IMR-90 (cell line): ENCODE data around the gene POMT2. TPM values are rescaled to one million over a fixed set of nuclear protein-coding genes. Genes with fewer than 3 reads are reported as not detected.

Experiments used
- ATAC-seq: fragments of 200-7000 bp; cut with Tn5 transposase; 2 replicates; pipeline ENCODE4 v1.9.1; 2020; ENCODE audit warnings: low read depth, mild to moderate bottlenecking, moderate library complexity
- BruUV-seq: library from RNA; stranded (reverse); fragments of 400-500 nt; replicated peaks from 2 replicates; lab custom pipeline; 2021; lab: Mats Ljungman, UMichigan
- CTCF ChIA-PET: fragments of 300-600 bp; formaldehyde crosslinking; extraction: SDS; loops from one replicate; lab custom pipeline; 2021; ENCODE audit warnings: antibody characterized with exemption; lab: Yijun Ruan, JAX
- POLR2A ChIA-PET: fragments of 300-600 bp; sonication (Branson Sonifier 250); formaldehyde crosslinking; loops from one replicate; lab custom pipeline; 2022; ENCODE audit warnings: antibody characterized with exemption; ENCODE audit not compliant: unreplicated experiment; lab: Charles Lee
- DNase-seq: peaks from one replicate; pipeline ENCODE4 v3.0.0; 2013
- H2AFZ ChIP-seq: replicated peaks from 2 replicates; pipeline ENCODE3; 2013; ENCODE audit warnings: low read length, mild to moderate bottlenecking; ENCODE audit not compliant: poor library complexity
- H2AK5ac ChIP-seq: 2 replicates; pipeline ENCODE4 v1.6.1; 2013; ENCODE audit warnings: low read depth, low read length, inconsistent platforms
- H2AK9ac ChIP-seq: replicated peaks from 2 replicates; pipeline ENCODE3; 2013; ENCODE audit warnings: mild to moderate bottlenecking, low read depth, low read length, moderate library complexity; ENCODE audit not compliant: poor library complexity
- H2BK120ac ChIP-seq: 2 replicates; pipeline ENCODE4 v1.6.1; 2013; ENCODE audit warnings: low read depth, low read length, inconsistent platforms
- H2BK15ac ChIP-seq: 3 replicates; pipeline ENCODE4 v1.6.1; 2013; ENCODE audit warnings: low read depth, low read length, inconsistent platforms
- H2BK20ac ChIP-seq: 2 replicates; pipeline ENCODE4 v1.6.1; 2013; ENCODE audit warnings: low read depth, mild to moderate bottlenecking, inconsistent platforms, low read length, moderate library complexity
- H2BK5ac ChIP-seq: 2 replicates; pipeline ENCODE4 v1.6.1; 2013; ENCODE audit warnings: mild to moderate bottlenecking, low read depth, low read length, inconsistent platforms; ENCODE audit not compliant: poor library complexity, severe bottlenecking
- H3K14ac ChIP-seq: replicated peaks from 2 replicates; pipeline ENCODE4 v1.6.1; 2013; ENCODE audit warnings: low read depth, low read length, inconsistent platforms
- H3K18ac ChIP-seq: 2 replicates; pipeline ENCODE4 v1.6.1; 2013; ENCODE audit warnings: low read depth, low read length, control low read depth
- H3K23ac ChIP-seq: 2 replicates; pipeline ENCODE4 v1.6.1; 2013; ENCODE audit warnings: low read depth, low read length, inconsistent platforms
- H3K27ac ChIP-seq: 2 replicates; pipeline ENCODE4 v1.5.1; 2013; ENCODE audit warnings: mild to moderate bottlenecking, control low read depth, low read length; ENCODE audit not compliant: insufficient read depth
- H3K27me3 ChIP-seq: 2 replicates; pipeline ENCODE4 v1.6.1; 2013; ENCODE audit warnings: low read length; ENCODE audit not compliant: control insufficient read depth, insufficient read depth
- H3K36me3 ChIP-seq: 2 replicates; pipeline ENCODE4 v1.6.1; 2013; ENCODE audit warnings: low read length, mixed read lengths; ENCODE audit not compliant: control insufficient read depth, insufficient read depth
- H3K4ac ChIP-seq: 2 replicates; pipeline ENCODE4 v1.6.1; 2013; ENCODE audit warnings: low read depth, low read length, inconsistent platforms
- H3K4me1 ChIP-seq: 2 replicates; pipeline ENCODE4 v1.6.1; 2013; ENCODE audit warnings: low read length, mixed read lengths; ENCODE audit not compliant: control insufficient read depth, insufficient read depth
- H3K4me2 ChIP-seq: 2 replicates; pipeline ENCODE4 v1.6.1; 2013; ENCODE audit warnings: low read depth, mild to moderate bottlenecking, control low read depth, low read length, moderate library complexity
- H3K4me3 ChIP-seq: 2 replicates; pipeline ENCODE4 v1.5.1; 2013; ENCODE audit warnings: low read depth, mild to moderate bottlenecking, control low read depth, low read length, moderate library complexity; ENCODE audit not compliant: insufficient read depth
- H3K56ac ChIP-seq: 2 replicates; pipeline ENCODE4 v1.6.1; 2013; ENCODE audit warnings: low read length, inconsistent platforms; ENCODE audit not compliant: insufficient read depth; ENCODE audit errors: extremely low read depth
- H3K79me1 ChIP-seq, 2 experiments: 2 replicates each; pipeline ENCODE4 v1.6.1; 2013; ENCODE audit warnings: low read length in 2 of 2, inconsistent platforms in 1 of 2, low read depth in 1 of 2
- H3K9ac ChIP-seq: 2 replicates; pipeline ENCODE4 v1.6.1; 2013; ENCODE audit warnings: low read depth, low read length, control low read depth
- H3K9me1 ChIP-seq: 2 replicates; pipeline ENCODE4 v1.6.1; 2013; ENCODE audit warnings: low read length, inconsistent platforms; ENCODE audit not compliant: insufficient read depth
- H3K9me3 ChIP-seq: 2 replicates; pipeline ENCODE4 v1.6.1; 2013; ENCODE audit warnings: low read length; ENCODE audit not compliant: control insufficient read depth, insufficient read depth
- H4K20me1 ChIP-seq: 2 replicates; pipeline ENCODE4 v1.6.1; 2013; ENCODE audit warnings: low read length, inconsistent platforms; ENCODE audit not compliant: insufficient read depth
- H4K5ac ChIP-seq: 2 replicates; pipeline ENCODE4 v1.6.1; 2013; ENCODE audit warnings: mild to moderate bottlenecking, low read depth, low read length, control low read depth
- H4K8ac ChIP-seq, 2 experiments: 2 replicates each; pipeline ENCODE4 v1.6.1; 2013; ENCODE audit warnings: low read depth in 2 of 2, low read length in 2 of 2, control low read depth in 1 of 2, inconsistent platforms in 1 of 2
- H4K91ac ChIP-seq: 2 replicates; pipeline ENCODE4 v1.6.1; 2013; ENCODE audit warnings: low read depth, low read length, inconsistent platforms; ENCODE audit not compliant: insufficient read depth
- CEBPB ChIP-seq: IDR thresholded peaks from 2 replicates; pipeline ENCODE4 v1.6.1; 2012; ENCODE audit warnings: low read depth, low read length, improper control_type of control experiment
- SMC3 ChIP-seq: fragments of 150-350 bp; IDR thresholded peaks from 2 replicates; pipeline ENCODE4 v1.6.1; 2016; ENCODE audit warnings: low read depth, mild to moderate bottlenecking, antibody characterized with exemption, low read length, moderate library complexity
- WGBS, 2 experiments: methylation state at CpG; one replicate each; pipeline versions ENCODE4 v1.1.5 to v1.1.7; 2013; ENCODE audit warnings: missing lambda C conversion rate in 2 of 2; ENCODE audit not compliant: insufficient read length in 1 of 2; ENCODE audit errors: extremely low coverage in 2 of 2; 5-methylcytosine and 5-hydroxymethylcytosine counted together
- dilution Hi-C: fragments of 300-500 bp; cut with HindIII; formaldehyde crosslinking; loops from one replicate; pipeline ENCODE4 v1.14.3; 2018; ENCODE audit warnings: low sequenced_read_pairs; ENCODE audit not compliant: unreplicated experiment
- in situ Hi-C: fragments of 300-500 bp; cut with MboI; formaldehyde crosslinking; loops from 3 replicates; pipeline ENCODE4 v1.14.3; 2019; ENCODE audit warnings: low sequenced_read_pairs, inconsistent platforms, mixed read lengths
- intact Hi-C: fragments of 100-400 bp; cut with micrococcal nuclease; formaldehyde crosslinking; loops from 2 replicates; pipeline ENCODE4 v1.10.0; 2022
- polyA plus RNA-seq, 3 experiments: library from polyadenylated mRNA; depleted of rRNA; stranded (reverse); fragments of >200 nt; gene quantifications; 2 replicates each; pipeline ENCODE4 v1.2.3, GENCODE V29; 2012; ENCODE audit warnings: low replicate concordance in 1 of 3
- total RNA-seq: library from RNA; depleted of rRNA; stranded (reverse); fragments of >200 nt; gene quantifications from 2 replicates; pipeline ENCODE4 v1.2.3, GENCODE V29; 2012

Gene POMT2
- total and polyA plus RNA-seq, 2 of the 4 experiments (the other 2 are of a cell fraction): 6.5 to 13.0 TPM

DNA sequence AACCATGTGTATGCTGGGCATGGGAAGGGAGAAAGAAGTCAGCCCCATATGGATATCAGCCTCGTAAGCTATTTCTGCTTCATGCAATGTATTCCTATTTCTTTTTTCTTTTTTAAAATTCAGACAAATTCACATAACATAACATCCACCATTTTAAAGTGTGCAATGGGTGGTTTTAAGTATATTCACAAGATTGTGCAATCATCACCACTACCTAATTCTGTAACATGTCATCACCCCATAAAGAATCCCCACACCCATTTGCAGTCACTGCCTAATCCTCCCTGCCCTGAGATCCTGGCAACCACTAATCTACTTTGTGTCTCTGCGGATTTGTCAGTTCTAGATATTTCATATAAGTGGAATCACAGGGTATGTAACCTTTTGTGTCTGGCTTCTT lies 9.5 kb downstream of the POMT2 start:
- Histone ChIP-seq H4K91ac (no peak overlapping the region), H3K9me1 (peaks cover 13% of the 10 kb centered on the region), H3K27ac (no peak overlapping the region), H4K5ac (no peak overlapping the region), H2BK5ac (no peak overlapping the region), H3K14ac (no peak overlapping the region), H3K9ac (no peak overlapping the region), H3K27me3 (no peaks in the 10 kb centered on the region), H2BK15ac (no peak overlapping the region), H2BK20ac (no peak overlapping the region; the same call in 1 of the 2 replicates), H4K20me1 (peaks cover 3% of the 10 kb centered on the region; the same call in 1 of the 2 replicates), H2AK9ac (no peak overlapping the region), H4K8ac (no peak overlapping the region), H2AK5ac (no peak overlapping the region), H3K18ac (no peak overlapping the region), H3K23ac (no peak overlapping the region), H3K56ac (no peak overlapping the region), H3K9me3 (no peaks in the 10 kb centered on the region), H3K4me2 (no peak overlapping the region), H2AFZ (no peak overlapping the region), H3K4me1 (peaks cover 17% of the 10 kb centered on the region), H3K36me3 (no peaks in the 10 kb centered on the region), H3K4ac (no peak overlapping the region), H3K4me3 (no peak overlapping the region), H2BK120ac (no peak overlapping the region), H3K79me1 (peaks cover 9 to 41% of the 10 kb centered on the region in 2 experiments; a peak in 3 of 4 replicates)
- POLR2A ChIA-PET: no interaction called here
- no peak for ATAC-seq
- intact Hi-C loops (loop anchor here (5.0 kb wide), 1 partner anchor 434 kb away; no protein-coding TSS in a partner anchor), in situ Hi-C loops (loop anchor here (25.0 kb wide), 1 partner anchor 424 kb away; no protein-coding TSS in a partner anchor), dilution Hi-C loops (no loop called here)
- peak; percentile 92 for TF ChIP-seq CEBPB
- no peak for TF ChIP-seq SMC3
- WGBS, 2 experiments: no CpG with 5 or more reads among the region's 2 CpGs
- no peak for DNase-seq
- no TSS peak for BruUV-seq
- CTCF ChIA-PET: no interaction called here
